HG03196 (cell line): Measurements from ENCODE around the gene OVCH2.

Source experiments
- ATAC-seq: cut with Tn5 transposase; IDR thresholded peaks from one replicate; pipeline ENCODE4 v1.9.1; 2021; ENCODE audit not compliant: unreplicated experiment

The OVCH2 gene

DNA sequence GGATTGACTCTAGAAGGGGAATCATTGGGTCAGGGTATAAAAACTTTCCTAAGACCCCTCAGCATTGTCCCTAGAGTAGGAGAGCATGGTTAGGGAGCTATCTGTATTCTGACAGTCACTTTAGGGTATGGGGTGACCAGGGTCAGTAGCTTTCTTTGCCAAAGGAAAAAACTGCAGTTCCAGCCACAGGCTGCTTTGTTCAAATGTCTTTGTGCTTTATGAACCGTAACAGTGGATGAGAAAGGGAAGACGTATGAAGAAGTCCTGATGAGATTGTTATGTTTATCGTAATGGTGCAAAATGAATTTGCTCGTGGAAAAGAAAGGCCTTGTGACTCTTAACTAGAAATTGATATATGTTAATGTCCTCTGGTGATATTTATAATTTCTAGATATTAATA, 63.0 kb downstream of the OVCH2 start:
- no peak for ATAC-seq

DNA sequence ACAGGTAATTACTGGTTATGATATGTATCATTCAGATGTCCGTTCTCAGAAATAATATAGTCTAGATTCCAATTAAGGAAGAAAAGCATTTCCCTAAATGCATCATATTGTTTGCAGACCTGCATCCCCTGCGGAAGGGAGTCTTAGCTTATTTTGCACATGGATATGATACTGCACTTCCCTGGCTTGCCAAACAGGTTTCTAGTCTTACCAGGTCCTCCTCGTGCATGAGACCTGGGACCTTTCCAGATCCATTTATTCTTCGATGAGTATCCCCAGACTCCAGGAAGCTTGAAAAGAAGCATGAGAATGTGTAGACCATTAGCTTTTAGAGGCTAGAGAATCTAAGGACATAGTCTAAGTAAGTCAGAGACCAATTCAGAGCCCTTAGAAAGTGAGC, 63.5 kb downstream of the OVCH2 start:
- ATAC-seq: no peak

DNA sequence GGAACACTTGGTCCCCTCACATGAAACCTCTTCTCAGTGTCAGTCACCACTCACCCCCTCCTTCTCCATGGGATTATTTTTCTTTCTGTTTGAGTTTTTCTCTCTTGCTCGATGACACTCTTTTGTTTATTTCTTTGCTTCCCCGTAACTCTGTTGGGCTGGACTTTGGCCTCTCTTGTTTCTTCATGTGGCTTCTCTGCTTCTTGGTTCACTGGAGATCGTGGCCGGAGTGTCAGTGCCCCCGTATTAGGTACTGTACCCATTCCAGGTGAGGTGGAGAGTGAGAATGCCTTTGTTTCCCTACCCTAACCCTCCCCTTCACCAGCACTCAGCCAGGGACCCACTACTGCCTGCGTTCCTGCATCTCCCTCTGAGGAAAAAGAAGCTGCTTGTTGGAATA, 65.5 kb downstream of the OVCH2 start:
- ATAC-seq: no peak

DNA sequence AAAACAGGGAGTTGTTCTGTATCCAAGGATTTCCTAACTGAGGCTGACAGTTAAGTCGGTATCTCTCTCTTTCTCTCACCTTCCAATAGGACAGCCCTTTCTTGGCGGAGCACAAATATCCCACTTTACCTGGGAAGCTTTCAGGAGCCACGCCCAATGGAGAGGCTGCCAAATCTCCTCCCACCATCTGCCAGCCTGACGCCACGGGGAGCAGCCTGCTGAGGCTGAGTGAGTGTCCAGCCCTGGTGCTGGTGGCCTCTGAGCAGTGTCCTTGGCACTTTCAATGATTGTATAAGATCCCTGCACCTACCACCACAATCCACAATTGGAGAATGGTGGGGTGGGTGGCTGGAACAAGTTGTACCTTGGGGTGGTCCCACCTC, 66.6 kb downstream of the OVCH2 start:
- ATAC-seq: no peak
